Transverse colon (tissue), 3 donors: ENCODE measurements around the gene AQP6.

Source experiments
- POLR2A ChIP-seq: fragments of 450-650 bp; IDR thresholded peaks from one replicate; pipeline ENCODE4 v1.6.1; 2016; ENCODE audit warnings: antibody characterized with exemption, mild to moderate bottlenecking, moderate library complexity
- TF ChIP-seq, protein P1 (sequence below), 5 experiments: fragments of 200-600 bp in 3 of 5; fragments of 450-650 bp in 2 of 5; sonication (generic) in 3 of 5; IDR thresholded peaks; 1 replicate in 2 of 5; 2 replicates in 3 of 5; pipeline ENCODE4 v1.5.1; 2016 to 2017; ENCODE audit warnings: antibody characterized with exemption in 5 of 5, inconsistent platforms in 3 of 5, mild to moderate bottlenecking in 2 of 5, moderate library complexity in 1 of 5

DNA sequence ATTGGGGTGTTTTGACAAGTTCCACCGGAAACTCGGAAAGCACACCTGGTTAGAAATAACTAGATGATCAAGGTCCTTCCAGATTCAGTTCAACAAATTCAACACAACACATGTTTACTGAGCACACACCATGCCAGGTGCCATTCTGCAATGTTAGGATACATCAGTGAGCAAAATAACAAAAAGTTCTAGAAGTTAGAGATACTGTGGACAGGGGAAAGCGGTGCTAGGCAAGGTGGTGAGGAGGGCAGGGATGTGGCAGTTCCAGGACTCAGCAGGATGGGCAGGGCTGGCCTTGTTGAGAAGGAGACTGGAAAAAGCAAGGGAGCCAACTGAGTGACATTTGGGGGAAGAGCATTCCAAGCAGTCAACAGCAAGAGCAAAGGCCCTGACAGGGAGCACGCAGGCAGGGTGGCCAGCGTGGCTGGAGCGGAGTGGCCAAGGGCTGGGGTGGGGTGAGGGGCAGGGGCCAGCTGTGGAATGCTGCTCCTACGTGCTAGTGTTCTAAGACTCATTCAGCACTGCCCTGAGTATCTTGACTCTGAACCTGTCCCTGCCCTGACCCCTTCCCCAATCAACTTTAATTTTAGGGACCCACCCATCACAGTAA, 49.6 kb upstream of the AQP6 start:
- TF ChIP-seq, protein P1, sequence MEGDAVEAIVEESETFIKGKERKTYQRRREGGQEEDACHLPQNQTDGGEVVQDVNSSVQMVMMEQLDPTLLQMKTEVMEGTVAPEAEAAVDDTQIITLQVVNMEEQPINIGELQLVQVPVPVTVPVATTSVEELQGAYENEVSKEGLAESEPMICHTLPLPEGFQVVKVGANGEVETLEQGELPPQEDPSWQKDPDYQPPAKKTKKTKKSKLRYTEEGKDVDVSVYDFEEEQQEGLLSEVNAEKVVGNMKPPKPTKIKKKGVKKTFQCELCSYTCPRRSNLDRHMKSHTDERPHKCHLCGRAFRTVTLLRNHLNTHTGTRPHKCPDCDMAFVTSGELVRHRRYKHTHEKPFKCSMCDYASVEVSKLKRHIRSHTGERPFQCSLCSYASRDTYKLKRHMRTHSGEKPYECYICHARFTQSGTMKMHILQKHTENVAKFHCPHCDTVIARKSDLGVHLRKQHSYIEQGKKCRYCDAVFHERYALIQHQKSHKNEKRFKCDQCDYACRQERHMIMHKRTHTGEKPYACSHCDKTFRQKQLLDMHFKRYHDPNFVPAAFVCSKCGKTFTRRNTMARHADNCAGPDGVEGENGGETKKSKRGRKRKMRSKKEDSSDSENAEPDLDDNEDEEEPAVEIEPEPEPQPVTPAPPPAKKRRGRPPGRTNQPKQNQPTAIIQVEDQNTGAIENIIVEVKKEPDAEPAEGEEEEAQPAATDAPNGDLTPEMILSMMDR (IDR thresholded peaks at IDR 0.05) = no peak
- no peak for TF ChIP-seq POLR2A
